BLaER1 (cell line): Measurements from ENCODE around the gene ATP6V0A1.
"Not testable (repeated sequence)": the region's sequence is repeated elsewhere in the genome, so short reads cannot be mapped to it uniquely, and the experiment has no call there.

Experiments
- H3K27ac ChIP-seq: shearing (Covaris generic); formaldehyde crosslinking; 2 replicates; pipeline ENCODE4 v1.8.1; 2022
- H3K27me3 ChIP-seq: shearing (Covaris generic); formaldehyde crosslinking; 2 replicates; pipeline ENCODE4 v1.8.1; 2022
- H3K36me3 ChIP-seq: shearing (Covaris generic); formaldehyde crosslinking; 2 replicates; pipeline ENCODE4 v1.8.1; 2022
- H3K4me1 ChIP-seq: shearing (Covaris generic); formaldehyde crosslinking; 2 replicates; pipeline ENCODE4 v1.8.1; 2022
- H3K4me2 ChIP-seq: shearing (Covaris generic); formaldehyde crosslinking; 2 replicates; pipeline ENCODE4 v1.8.1; 2022
- H3K4me3 ChIP-seq: shearing (Covaris generic); formaldehyde crosslinking; 2 replicates; pipeline ENCODE4 v1.8.1; 2022
- H3K9ac ChIP-seq: shearing (Covaris generic); formaldehyde crosslinking; 2 replicates; pipeline ENCODE4 v1.8.1; 2022
- H3K9me3 ChIP-seq: shearing (Covaris generic); formaldehyde crosslinking; 2 replicates; pipeline ENCODE4 v1.8.1; 2022
- H4K20me1 ChIP-seq: shearing (Covaris generic); formaldehyde crosslinking; 2 replicates; pipeline ENCODE4 v1.8.1; 2022
- Cebpa-rat ChIP-seq: shearing (Covaris generic); IDR thresholded peaks from 2 replicates; pipeline ENCODE4 v1.8.1; 2022

ATP6V0A1 gene

GRCh38 chr17:42537156-42537805 is 78.6 kb downstream of the ATP6V0A1 start:
- Histone ChIP-seq H3K27ac (peak overlapping the region; percentile 87), H3K9me3 (no peaks in the 10 kb centered on the region), H3K27me3 (no peaks in the 10 kb centered on the region), H3K36me3 (peaks cover 40% of the 10 kb centered on the region), H3K9ac (peak overlapping the region; percentile 87), H3K4me2 (peak overlapping the region; percentile 95), H3K4me1 (peaks cover 36% of the 10 kb centered on the region), H4K20me1 (peaks cover 13% of the 10 kb centered on the region), H3K4me3 (peak overlapping the region; percentile 89)
- TF ChIP-seq Cebpa-rat, result no peak

GRCh38 chr17:42537826-42538451 is 79.3 kb downstream of the ATP6V0A1 start:
- Histone ChIP-seq H3K27ac (no peak overlapping the region), H3K4me2 (peak overlapping the region; percentile 95), H3K9ac (no peak overlapping the region), H3K9me3 (no peaks in the 10 kb centered on the region), H3K36me3 (peaks cover 47% of the 10 kb centered on the region), H4K20me1 (peaks cover 13% of the 10 kb centered on the region), H3K4me3 (no peak overlapping the region), H3K27me3 (no peaks in the 10 kb centered on the region), H3K4me1 (peaks cover 31% of the 10 kb centered on the region)
- TF ChIP-seq Cebpa-rat, result no peak

DNA sequence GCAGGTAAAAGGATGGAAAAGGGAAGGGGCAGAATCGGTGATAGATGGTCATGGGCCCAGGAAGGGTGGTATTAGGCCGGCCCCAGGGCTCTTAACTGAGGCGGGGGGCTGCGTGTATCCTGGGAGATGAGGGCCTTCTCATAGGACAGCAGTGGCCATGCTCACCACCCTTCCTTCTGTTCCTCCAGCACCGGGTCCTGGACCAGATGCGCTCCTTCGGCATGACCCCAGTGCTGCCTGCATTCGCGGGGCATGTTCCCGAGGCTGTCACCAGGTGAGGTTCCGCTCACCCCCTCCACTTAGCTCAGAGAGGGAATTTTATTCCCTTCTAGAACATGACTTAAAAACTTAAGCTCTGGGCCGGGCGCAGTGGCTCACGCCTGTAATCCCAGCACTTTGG is 79.8 kb downstream of the ATP6V0A1 start:
- H3K27me3 ChIP-seq, result no peaks in the 10 kb centered on the region
- H3K4me1 ChIP-seq, result peaks cover 26% of the 10 kb centered on the region
- H3K9me3 ChIP-seq, result no peaks in the 10 kb centered on the region
- peaks cover 13% of the 10 kb centered on the region for H4K20me1 ChIP-seq
- no peak overlapping the region for H3K4me2 ChIP-seq
- H3K4me3 ChIP-seq, result no peak overlapping the region
- TF ChIP-seq Cebpa-rat, result no peak
- H3K9ac ChIP-seq, result no peak overlapping the region
- peaks cover 52% of the 10 kb centered on the region for H3K36me3 ChIP-seq
- no peak overlapping the region for H3K27ac ChIP-seq

DNA sequence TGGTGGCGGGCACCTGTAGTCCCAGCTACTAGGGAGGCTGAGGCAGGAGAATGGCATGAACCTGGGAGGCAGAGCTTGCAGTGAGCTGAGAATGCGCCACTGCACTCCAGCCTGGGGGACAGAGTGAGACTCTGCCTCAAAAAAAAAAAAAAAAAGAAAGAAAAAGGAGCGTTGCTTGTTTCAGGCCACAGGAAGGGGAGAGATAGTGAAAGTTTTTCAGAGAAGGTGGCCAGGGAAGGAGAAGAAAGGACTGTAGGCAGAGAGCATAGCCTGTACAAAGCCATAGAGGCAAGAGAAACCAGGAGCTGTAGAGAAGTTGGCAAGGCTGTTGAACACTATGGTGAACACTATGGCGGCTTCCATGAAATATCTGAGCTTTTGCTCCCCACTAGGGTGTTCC is 81.9 kb downstream of the ATP6V0A1 start:
- H3K9ac ChIP-seq, H3K27me3 ChIP-seq, H3K27ac ChIP-seq, H3K4me2 ChIP-seq, H3K4me3 ChIP-seq, H3K9me3 ChIP-seq: not testable (repeated sequence)
- Histone ChIP-seq H3K36me3 (peaks cover 68% of the 10 kb centered on the region), H4K20me1 (peaks cover 22% of the 10 kb centered on the region), H3K4me1 (peaks cover 18% of the 10 kb centered on the region)

DNA sequence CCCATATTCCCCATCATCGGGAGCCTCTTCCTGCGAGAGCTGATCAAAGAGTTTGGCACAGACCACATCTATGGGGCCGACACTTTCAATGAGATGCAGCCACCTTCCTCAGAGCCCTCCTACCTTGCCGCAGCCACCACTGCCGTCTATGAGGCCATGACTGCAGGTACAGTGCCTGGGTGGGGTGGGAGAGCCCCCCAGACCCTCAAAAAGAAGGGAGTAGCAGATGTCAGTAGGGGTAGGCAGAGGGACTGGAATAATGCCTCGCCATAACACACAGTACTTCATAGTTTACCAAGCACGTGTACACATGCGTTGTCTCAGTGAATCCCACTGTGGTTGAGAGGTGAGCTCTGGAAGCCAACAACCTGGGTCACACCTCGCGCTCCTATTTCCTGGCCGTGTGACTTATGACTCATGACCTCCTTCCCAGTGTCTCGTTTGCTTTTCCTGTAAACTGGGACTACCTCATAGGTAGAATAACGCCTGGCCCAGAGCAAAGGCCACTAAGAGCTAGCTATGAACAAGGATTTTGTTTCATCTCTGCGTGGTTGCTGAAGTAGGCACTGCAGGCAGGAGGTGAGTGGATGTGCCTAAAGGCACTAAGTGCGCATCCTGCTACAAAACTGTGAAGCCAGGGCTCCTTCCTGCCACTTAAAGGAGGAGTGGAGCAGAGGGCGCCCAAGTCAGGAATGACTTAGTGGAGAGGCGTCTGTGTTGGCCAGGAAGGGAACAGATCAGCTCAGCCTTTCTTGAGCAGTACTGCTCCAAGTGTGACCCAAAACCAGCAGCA is 82.6 kb downstream of the ATP6V0A1 start:
- no peaks in the 10 kb centered on the region for H3K27me3 ChIP-seq
- no peak overlapping the region for H3K4me2 ChIP-seq
- H4K20me1 ChIP-seq, result peaks cover 22% of the 10 kb centered on the region
- H3K9ac ChIP-seq, result no peak overlapping the region
- no peaks in the 10 kb centered on the region for H3K9me3 ChIP-seq
- peaks cover 15% of the 10 kb centered on the region for H3K4me1 ChIP-seq
- H3K36me3 ChIP-seq, result peaks cover 68% of the 10 kb centered on the region
- no peak overlapping the region for H3K27ac ChIP-seq
- TF ChIP-seq Cebpa-rat, result no peak
- no peak overlapping the region for H3K4me3 ChIP-seq

DNA sequence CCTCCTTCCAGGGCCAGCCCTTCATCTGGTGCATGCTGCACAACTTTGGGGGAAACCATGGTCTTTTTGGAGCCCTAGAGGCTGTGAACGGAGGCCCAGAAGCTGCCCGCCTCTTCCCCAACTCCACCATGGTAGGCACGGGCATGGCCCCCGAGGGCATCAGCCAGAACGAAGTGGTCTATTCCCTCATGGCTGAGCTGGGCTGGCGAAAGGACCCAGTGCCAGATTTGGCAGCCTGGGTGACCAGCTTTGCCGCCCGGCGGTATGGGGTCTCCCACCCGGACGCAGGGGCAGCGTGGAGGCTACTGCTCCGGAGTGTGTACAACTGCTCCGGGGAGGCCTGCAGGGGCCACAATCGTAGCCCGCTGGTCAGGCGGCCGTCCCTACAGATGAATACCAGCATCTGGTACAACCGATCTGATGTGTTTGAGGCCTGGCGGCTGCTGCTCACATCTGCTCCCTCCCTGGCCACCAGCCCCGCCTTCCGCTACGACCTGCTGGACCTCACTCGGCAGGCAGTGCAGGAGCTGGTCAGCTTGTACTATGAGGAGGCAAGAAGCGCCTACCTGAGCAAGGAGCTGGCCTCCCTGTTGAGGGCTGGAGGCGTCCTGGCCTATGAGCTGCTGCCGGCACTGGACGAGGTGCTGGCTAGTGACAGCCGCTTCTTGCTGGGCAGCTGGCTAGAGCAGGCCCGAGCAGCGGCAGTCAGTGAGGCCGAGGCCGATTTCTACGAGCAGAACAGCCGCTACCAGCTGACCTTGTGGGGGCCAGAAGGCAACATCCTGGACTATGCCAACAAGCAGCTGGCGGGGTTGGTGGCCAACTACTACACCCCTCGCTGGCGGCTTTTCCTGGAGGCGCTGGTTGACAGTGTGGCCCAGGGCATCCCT is 84.8 kb downstream of the ATP6V0A1 start:
- H3K27me3 ChIP-seq, result no peaks in the 10 kb centered on the region
- no peaks in the 10 kb centered on the region for H3K9me3 ChIP-seq
- H3K36me3 ChIP-seq, result peaks cover 61% of the 10 kb centered on the region
- H3K4me3 ChIP-seq, result no peak overlapping the region
- no peak overlapping the region for H3K4me2 ChIP-seq
- TF ChIP-seq Cebpa-rat, result no peak
- no peak overlapping the region for H3K9ac ChIP-seq
- H3K4me1 ChIP-seq, result peaks cover 5% of the 10 kb centered on the region; the same call in 1 of the 2 replicates
- peaks cover 15% of the 10 kb centered on the region; the same call in 1 of the 2 replicates for H4K20me1 ChIP-seq
- no peak overlapping the region for H3K27ac ChIP-seq

DNA sequence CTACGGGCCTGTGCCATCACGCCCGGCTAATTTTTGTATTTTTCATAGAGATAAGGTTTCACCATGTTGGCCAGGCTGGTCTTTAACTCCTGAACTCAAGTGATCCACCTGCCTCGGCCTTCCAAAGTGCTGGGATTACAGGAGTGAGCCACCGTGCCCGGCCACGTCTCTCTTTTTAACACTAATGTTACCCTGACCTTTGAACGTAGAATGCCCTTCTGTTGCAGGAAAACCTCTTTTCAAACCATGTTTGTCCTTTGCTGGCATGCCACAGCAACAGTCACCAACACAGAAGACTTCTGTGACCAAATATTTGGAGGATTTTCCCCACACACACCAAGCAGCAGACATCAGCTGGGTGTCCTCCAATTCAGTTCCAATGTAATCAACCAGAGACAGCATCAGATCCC is 86.2 kb downstream of the ATP6V0A1 start:
- H3K27me3 ChIP-seq, result no peaks in the 10 kb centered on the region
- peaks cover 15% of the 10 kb centered on the region for H3K4me1 ChIP-seq
- no peak overlapping the region for H3K9ac ChIP-seq
- no peak overlapping the region for H3K4me2 ChIP-seq
- H3K9me3 ChIP-seq, result no peaks in the 10 kb centered on the region
- H3K27ac ChIP-seq, result no peak overlapping the region
- peaks cover 20% of the 10 kb centered on the region; the same call in 1 of the 2 replicates for H4K20me1 ChIP-seq
- H3K36me3 ChIP-seq, result peaks cover 46% of the 10 kb centered on the region
- no peak for TF ChIP-seq Cebpa-rat
- H3K4me3 ChIP-seq, result no peak overlapping the region

DNA sequence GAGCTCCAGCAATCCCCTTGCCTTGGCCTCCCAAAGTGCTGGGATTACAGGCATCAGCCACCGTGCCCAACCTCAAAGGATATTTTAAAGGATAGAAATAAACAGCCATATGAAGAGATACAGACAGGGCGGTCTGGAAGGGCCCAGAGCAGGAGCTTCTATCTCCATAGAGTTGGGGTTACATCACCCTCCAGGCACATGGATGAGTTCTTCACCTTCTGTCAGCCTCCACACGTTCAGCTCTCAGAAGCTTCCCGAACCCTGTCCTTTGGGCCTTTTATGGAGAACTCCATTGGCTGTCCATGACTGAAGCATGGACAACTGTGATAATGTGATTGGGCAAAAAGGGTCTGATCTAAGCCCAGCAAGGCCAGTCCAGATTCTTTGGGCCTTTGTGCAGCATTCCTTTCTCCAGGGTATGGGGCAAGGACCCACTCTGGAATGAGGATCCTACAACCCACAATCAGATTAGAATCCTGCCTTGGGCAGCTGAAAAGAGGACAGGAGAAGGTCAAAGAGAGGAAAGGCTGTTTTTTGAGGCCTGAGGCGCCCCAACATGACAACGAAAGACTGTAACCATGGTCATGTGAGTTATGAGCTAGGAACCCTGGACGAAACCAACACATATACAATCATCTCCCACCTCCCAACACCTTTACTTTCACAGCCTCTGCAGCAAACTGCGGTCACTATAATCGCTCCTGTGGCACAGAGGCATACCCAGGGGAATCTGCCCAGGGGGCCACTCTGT is 87.3 kb downstream of the ATP6V0A1 start:
- Histone ChIP-seq H3K36me3 (peaks cover 37% of the 10 kb centered on the region), H3K4me1 (peaks cover 15% of the 10 kb centered on the region), H4K20me1 (peaks cover 20% of the 10 kb centered on the region; the same call in 1 of the 2 replicates)
- not testable (repeated sequence) for H3K27ac ChIP-seq, H3K4me3 ChIP-seq, H3K9me3 ChIP-seq, H3K4me2 ChIP-seq, H3K27me3 ChIP-seq, H3K9ac ChIP-seq

GRCh38 chr17:42547001-42547461 is 88.4 kb downstream of the ATP6V0A1 start:
- no peak overlapping the region for H3K9ac ChIP-seq
- H3K27ac ChIP-seq, result no peak overlapping the region
- peaks cover 15% of the 10 kb centered on the region for H3K4me1 ChIP-seq
- no peak for TF ChIP-seq Cebpa-rat
- no peak overlapping the region for H3K4me3 ChIP-seq
- peaks cover 28% of the 10 kb centered on the region for H3K36me3 ChIP-seq
- no peaks in the 10 kb centered on the region for H3K27me3 ChIP-seq
- no peak overlapping the region for H3K4me2 ChIP-seq
- no peaks in the 10 kb centered on the region for H3K9me3 ChIP-seq
- H4K20me1 ChIP-seq, result peaks cover 20% of the 10 kb centered on the region; the same call in 1 of the 2 replicates
